Measurements from ENCODE around the gene ZDHHC16.

ZDHHC16 gene

DNA sequence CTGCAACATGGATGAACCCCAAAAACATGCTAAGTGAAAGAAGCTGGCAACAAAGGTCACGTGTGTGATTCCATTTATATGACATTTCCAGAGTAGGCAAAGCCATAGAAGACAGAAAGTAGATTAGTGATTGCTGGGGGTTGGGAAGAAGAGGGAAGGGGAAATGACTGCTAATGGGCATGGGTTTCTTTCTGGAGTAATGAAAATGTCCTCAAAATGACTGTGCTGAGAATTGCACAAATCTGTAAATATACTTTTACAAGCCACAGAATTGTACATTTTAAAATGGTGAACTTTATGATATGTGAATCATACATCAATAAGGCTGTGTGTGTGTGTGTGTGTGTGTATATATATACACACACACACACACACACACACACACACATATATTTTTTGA lies 36.4 kb downstream of the ZDHHC16 start:
- no peak for FAIRE-seq

DNA sequence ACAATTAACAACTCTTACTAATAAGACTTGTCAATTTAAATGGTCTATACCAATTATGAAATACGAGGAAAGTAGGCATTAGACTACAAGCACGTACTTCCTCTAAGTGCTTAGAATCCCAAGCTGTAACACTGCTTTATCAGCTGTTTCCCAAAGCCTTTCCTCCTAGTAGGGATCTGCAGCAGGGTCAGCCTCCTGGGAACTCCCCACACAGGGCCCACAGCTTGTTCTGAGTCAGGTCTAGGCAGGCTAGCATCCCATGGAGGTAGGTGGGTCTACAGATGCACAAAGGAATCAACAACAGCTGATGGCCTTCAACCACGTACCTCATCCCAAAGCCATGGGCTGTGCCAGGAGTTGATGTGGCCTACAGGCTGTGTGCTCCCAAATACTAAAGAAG lies 37.5 kb downstream of the ZDHHC16 start:
- FAIRE-seq: no peak

DNA sequence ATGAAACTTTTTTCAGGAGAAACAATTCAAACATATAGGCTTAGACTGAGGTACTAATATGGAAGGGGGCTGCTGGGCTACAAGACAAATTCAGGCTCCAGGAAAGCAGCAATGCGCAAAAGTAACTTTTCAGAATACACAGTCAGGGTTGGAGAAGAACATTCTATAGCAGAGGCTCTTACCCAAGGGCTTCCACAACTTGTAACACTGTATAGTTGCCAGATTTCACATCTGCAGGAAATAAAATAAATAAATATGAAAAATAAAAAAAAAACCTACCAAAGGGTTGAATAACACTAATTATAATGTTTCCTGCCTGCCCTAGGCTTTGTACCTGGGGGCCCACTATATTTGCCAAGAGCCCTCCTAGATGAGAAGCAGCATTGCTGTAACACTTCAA lies 37.9 kb downstream of the ZDHHC16 start:
- no peak for FAIRE-seq

DNA sequence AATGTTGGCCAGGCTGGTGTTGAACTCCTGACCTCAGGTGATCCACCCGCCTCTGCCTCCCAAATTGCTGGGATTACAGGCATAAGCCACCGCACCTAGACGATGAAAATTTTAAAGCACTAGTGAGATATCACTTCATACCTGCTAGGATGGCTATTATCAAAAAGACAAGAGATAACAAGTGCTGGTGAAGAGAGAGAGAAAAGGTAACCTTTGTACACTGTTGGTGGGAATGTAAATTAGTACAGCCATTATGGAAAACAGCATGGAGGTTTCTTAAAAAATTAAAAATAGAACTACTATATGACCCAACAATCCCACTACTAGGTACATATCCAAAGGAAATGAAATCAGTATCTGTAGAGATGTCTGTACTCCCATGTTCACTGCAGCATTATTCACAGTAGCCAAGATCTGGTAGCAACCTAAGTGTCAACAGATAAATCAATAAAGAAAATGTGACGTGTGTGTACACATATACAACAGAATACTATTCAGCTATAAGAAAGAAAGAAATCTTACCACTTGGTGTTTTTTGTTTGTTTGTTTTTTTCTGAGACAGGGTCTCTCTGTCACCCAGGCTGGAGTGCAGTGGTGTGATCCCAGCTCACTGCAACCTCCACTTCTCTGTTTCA lies 39.8 kb downstream of the ZDHHC16 start:
- no peak for FAIRE-seq

DNA sequence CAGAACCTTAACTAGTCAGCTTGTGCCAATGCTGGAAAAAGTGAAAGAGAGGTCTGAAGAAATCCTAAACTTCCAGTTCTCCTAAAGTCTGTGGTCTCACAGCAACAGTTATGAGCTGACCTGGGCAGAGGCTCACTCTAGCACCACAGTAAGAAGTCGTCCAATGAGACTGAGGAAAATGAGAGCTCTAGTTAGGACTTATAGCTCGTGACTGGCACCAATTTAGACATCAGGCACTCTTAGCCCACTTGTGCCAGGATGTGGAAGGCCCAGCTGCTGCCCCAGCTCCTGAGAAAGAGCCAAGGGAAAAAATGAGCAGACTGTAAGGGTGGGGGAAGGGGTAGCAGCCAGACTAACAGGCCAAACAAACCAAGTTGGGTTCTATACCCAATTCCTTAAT lies 44.6 kb downstream of the ZDHHC16 start:
- no peak for FAIRE-seq

DNA sequence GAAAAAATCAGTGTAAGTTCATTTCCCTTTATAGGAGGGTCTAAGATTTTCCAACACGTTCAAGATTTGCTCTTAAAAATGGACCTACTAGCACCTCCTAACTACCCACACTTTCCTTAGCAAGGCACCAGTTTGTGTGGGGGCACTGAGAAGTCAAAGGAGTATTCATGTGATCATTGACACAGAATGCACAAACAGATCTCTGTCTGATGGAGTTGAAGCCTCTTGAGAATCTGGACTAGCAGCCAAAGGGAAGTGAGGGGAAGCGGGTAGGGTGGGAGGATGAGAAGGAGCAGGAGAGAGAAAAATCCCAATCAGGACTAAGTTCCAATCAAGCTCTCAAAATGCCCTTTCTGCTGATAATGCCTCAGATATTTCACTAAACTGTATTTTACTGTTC lies 48.2 kb downstream of the ZDHHC16 start:
- FAIRE-seq: no peak

DNA sequence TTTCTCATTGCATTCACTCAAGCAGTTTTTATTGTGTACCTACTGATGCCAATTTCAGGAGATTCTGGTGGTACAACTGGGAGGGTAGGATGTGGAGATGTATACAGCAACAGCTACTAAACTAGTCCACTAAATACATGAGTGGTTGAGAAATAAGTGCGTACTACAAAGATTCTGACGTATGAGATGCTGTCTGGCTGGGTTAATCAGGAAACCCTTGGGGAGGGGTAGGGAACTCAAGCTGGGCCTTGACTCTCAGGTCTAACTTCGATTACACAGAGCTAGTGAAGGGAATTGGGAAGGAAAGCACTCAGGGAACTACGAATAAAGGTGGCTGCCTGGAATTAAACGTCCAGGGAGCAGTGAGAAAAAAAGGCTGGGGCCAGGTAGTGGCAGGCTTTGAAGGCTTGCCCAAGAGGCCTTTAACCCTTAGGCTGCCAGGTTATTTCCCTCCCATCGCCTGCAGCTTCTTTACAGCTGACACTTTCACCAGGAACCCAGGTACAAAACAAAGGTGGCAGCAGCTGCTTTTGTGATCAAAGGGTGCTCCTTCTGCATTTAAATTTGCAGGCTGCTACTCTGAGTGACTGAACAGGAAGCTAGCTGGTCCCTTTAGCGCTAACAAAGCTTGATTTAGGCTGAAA lies 49.0 kb downstream of the ZDHHC16 start:
- FAIRE-seq: no peak

DNA sequence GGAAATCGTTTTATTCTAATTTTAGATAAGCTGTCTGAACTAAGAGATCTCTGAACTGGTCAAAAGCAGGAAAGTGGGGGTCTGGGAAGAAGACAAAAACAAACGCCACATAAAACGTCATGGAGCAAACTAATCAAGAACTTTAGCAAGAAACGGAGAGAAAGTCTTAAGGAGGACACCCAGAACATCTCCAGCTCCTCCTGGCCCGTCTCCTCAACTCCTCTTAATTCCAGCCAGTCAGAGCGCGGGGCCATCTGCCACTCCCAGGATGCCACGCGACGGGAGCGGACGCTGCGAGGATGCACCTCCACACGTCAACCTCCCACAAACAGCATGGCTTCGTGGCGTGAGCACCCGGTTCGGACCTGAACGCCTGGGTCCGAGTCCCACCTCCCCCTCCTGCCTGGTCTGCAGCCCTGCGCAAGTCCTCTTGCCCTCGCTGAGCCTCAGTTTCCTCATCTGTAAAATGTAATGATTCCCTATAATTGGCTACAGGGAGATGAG lies 51.6 kb downstream of the ZDHHC16 start:
- no peak for FAIRE-seq

DNA sequence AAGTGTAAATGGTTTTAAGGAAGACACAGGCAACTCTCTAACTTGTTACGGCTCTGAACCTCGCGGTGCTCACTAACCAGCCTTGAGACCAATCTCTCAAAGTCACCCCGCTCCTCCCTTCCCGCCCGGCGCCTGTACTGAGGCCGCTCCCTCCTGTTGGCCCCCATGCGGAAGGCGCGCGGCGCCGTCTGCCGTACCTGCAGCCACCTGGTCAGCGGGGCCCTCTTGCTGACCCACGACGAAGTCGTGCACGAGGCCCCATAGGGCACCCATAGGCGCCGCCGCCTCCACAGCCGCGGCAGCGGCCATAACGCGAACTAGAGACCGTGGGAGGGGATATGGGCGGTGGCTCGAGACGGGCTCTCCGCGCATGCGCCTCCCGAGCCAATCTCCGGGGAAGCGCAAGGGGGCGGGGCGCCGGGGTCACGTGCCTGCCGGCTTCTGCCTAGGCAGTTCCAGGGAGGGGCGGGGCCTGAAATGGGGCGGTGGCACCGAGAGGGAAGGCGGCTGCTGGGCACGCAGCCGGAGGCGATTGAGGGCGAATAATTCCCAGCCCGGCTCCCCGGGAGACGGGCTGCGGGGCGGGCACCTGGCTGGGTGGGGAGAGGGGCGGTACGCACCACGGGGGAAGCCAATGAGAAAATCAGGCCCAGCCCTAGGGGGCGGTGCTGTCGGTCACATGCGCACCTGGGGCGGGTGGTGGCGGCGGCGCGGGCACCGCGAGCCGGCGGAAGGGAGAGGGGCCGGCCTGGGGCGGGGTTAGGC lies 52.3 kb downstream of the ZDHHC16 start, which contains the start of gene MMS19:
Gene MMS19, minus strand, starts transcription at position 347 of the 765 bp plus-strand sequence. Its CDS starts 38 bp downstream, at position 309.
- peak; percentile 43 for FAIRE-seq

DNA sequence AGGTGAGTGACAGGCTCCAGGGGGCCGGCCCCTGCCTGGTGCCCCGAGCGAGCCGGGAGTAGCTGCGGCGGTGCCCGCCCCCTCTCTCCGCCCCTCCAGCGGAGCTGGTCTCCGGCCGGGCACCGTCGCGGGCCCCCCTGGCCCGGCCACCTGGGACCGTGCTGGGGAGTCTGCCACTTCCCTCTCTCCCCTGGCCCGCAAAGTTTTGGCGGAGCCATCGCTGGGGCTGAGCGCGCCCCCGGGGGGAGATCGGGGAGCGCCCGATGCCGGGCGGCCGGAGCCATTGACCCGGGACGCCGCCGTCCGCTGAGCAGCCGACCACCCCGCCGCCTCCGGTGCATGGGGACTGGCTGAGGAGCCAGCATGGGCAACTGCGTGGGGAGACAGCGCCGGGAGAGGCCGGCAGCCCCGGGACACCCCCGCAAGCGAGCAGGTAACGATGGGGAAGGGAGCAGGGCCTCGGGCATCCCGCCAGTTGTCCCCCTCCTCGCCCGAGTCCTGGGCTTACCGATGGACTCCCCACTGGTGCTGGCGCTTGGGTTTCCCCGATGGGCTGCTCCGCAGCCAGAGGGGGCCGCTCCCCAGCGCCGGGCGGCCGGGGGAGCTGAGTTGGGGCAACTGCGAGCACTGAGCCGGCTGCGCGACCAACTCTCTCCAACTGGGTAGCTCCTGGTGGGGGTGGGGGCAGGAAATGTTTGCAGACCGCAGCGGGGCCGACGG lies 53.0 kb downstream of the ZDHHC16 start, which contains the start of gene UBTD1:
Gene UBTD1, plus strand, starts transcription at position 84 of the 720 bp plus-strand sequence. Its CDS starts 280 bp downstream, at position 364.
- FAIRE-seq: no peak

DNA sequence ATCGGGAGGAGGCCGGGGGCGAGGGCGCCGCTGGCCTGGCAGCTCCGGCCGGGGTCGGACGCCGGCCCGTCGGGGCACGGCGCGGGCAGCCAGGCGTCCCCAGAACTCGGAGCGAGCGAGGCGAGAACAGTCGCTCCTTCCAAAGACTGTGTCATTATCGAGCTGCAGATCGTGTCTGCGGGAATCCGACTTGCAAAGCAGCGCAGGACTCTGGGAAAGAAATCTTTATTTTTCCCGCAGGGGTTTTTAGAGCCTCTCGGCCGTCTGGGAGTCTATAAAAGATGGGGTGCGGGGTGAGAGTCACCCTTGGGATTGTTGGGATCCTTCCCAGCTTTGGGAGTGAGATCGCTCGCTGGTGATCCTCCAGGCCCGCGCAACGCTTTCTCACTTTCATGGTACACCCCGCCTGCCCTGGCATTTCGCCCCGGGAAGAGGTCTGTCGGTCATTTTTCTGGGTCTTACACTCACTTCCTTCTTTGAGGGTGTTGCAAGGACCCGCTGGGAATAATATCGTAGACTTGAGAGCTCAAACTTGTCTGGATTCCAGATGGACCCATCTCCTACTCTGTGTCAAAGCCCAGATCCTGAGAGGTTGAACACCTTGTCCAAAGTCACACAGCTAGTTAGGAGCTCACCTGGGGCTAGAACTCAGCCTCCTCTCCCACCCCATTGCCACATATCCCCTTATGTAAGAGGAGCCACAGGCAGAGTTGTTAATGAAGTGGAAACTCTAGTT lies 53.8 kb downstream of the ZDHHC16 start:
- FAIRE-seq: no peak

DNA sequence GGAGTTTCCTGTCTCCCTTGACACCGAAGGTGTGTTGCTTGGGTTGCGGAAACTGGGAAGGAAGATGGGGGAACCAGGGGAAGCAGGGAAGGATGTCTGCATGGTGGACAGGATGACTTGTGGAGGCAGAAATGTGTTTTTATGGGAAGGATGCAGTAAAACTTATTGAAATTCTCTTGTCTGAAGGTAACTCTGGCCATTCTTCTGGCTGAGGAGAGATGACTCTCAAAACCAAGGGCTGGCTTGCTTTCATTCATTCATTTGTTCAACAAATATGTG lies 54.3 kb downstream of the ZDHHC16 start:
- no peak for FAIRE-seq

DNA sequence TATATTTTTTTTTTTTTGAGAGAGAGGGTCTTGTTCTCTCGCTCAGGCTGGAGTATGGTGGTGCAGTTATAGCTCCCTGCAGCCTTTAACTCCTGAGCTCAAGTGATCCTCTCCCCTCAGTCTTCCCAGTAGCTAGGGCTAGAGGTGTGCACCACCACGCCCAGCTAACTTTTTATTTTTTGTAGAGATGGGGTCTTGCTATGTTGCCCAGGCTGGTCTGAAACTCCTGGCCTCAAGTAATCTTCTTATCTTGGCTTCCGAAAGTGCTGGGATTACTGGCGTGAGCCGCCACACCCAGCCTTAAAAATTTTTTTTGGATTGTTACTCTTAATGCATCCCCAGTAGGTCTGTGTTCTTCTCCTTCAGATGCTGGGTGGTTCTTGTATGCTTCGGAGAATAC lies 56.9 kb downstream of the ZDHHC16 start:
- no peak for FAIRE-seq

DNA sequence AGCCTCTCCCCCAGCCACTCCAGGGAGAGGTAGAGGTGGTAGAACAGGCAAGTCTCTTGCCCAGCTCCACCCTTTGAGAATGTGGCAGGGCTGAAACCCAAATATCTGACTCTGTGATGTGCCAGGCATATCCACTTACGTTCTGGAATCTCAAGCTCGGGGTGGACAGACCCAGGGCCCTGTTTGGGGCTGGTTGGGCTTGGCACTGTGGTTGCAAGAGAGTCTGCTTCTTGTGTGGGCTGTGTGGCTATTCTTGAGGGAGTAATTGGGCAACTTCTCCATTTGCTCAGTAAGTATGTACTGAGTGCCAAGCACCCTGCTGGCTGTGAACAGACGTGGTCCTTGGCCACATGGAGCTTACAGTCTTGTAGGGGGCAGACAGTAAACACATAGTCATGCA lies 57.4 kb downstream of the ZDHHC16 start:
- FAIRE-seq: no peak

DNA sequence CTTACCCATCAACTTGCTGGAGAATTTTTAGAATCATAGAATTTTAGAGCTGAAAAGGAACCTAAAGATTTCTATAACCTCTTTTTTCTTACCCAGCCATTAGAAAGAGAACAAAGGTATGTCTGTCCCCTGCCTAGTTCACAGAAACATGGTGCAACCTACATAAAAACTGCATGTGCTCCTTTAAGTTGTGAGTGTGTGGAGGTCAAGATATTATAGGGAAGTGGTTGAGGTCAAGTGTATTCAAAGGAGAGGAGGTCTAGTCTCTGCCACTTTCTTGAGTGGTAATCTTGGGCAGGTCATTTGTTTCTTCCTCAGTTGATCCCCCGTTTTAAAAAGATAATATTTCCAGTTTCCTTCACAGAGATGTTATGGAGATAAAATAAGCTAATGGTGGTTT lies 59.2 kb downstream of the ZDHHC16 start:
- no peak for FAIRE-seq

DNA sequence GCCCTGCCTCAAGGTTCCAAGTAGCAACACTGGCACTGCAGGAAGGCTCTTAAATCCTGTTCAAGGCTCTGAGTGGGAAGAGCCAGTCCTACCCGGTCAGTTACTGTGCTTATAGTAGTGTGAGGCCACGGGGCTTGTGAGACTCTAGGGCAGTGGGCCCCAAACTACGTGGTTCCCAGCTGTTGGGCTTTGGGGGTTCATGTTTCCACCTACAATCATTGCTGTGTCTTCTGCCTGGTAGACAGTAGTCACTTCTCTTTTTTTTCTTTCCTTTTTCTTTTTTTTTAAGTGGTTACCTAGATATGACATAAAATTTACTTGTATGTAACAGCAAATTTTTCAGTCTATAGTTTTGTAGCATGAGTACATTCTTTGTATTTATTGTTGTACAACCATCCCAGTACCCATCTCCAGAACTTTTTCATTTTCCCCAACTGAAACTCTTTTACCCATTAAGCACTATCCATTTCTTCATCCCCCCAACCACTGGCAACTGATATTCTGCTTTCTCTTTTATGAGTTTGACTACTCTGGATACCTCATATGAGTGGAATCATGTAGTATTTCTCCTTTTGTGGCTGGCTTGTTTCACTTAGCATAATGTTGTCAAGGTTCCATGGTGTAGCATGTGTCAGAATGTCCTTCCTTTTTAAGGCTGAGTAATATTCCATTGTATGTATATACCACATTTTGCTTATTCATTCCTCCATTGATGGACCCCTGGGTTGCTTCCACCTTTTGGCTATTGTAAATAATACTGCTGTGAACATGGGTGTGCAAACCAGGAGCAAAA lies 60.4 kb downstream of the ZDHHC16 start:
- FAIRE-seq: no peak

Measured in TTC549 (cell line).